ENCODE results near the gene TCF20.

- TF ChIP-seq CTCF (IDR thresholded peaks at IDR 0.05) = no peak
- no peak for TF ChIP-seq EZH2 (IDR thresholded peaks at IDR 0.05; ENCODE audit: borderline replicate concordance, insufficient read depth, low read depth, low read length, poor library complexity, severe bottlenecking)
These were observed 16.9 kb upstream of the TCF20 start for GRCh38 chr22:42287174-42287890.

Measured in B cell (primary cell).